ENCODE measurements around the gene ANKRD35. TPM values are rescaled to one million over a fixed set of nuclear protein-coding genes. Genes with fewer than 3 reads are reported as not detected.
A peak's percentile ranks its signal among the peaks of the same experiment; 100 is the strongest.
"Not testable (repeated sequence)": the region's sequence is repeated elsewhere in the genome, so short reads cannot be mapped to it uniquely, and the experiment has no call there.

ANKRD35 gene
- total RNA-seq, 4 donors from 2014 or later, result 0.58 to 3.8 (median 1.7) TPM

- peak; percentile 63 to 93 for TF ChIP-seq POLR2A (IDR thresholded peaks at IDR 0.05)
- peak in 1 of 6 experiments; percentile 26 for TF ChIP-seq CTCF (IDR thresholded peaks at IDR 0.05)
- Histone ChIP-seq H3K27ac (peak within 1 kb of the TSS; percentile 75 to 97 (median 85)), H3K4me3 (replicated peaks in 1 of 3) (peak within 1 kb of the TSS; percentile 63 to 76 (median 70)), H3K4me1 (peaks cover 10 to 13% of the 10 kb centered on the region in 2 donors), H3K27me3 (no peaks in the 10 kb centered on the region), H3K36me3 (peaks cover 18 to 24% of the 10 kb centered on the region in 2 donors), H3K9me3 (no peaks in the 10 kb centered on the region)
- 0 to 2% methylated on average over 19 to 39 of the region's 89 CpGs for WGBS, 2 donors
- intact Hi-C loops (cut with DNase I), result no loop called here
- peak; percentile 94 to 95 for DNase-seq
These were observed 61.8 kb downstream of the ANKRD35 start, which contains the start of the genes POLR3C and RNF115 for GRCh38 chr1:145823565-145824498. TSS of gene POLR3C (plus strand) at chr1:145824200. CDS start at chr1:145825777, 1,577 bp downstream. TSS of gene RNF115 (minus strand) at chr1:145824095. CDS start at chr1:145823873, 222 bp downstream.

- H3K27me3 ChIP-seq; H3K27ac ChIP-seq; intact Hi-C loops (cut with DNase I); DNase-seq; H3K9me3 ChIP-seq: not testable (repeated sequence)
- Histone ChIP-seq H3K4me1 (peaks cover 10 to 13% of the 10 kb centered on the region in 2 donors), H3K4me3 (replicated peaks in 1 of 3) (peak overlapping the region in 1 of 3 donors; percentile 76), H3K36me3 (peaks cover 8 to 15% of the 10 kb centered on the region in 2 donors)
- no CpG with 5 or more reads among the region's 16 CpGs for WGBS, 2 donors
These were observed 62.8 kb downstream of the ANKRD35 start for GRCh38 chr1:145822779-145823331.

- H3K36me3 ChIP-seq; H3K4me3 ChIP-seq (replicated peaks in 1 of 3); H3K9me3 ChIP-seq; H3K4me1 ChIP-seq; H3K27ac ChIP-seq; H3K27me3 ChIP-seq; DNase-seq; intact Hi-C loops (cut with DNase I): not testable (repeated sequence)
- WGBS, 2 donors, result 74 to 76% methylated on average over 2 of the region's 6 CpGs
These were observed 67.6 kb downstream of the ANKRD35 start for GRCh38 chr1:145818095-145818494.

Small RNA genes lying within 50 kb of the gene (microRNA-seq; reads per million reads assigned to microRNA genes)
- gene MIR6736, result not detected

Small RNA genes lying within 50 kb of the gene (small RNA-seq; reads per million reads assigned to genes)
- not detected for gene MIR6736

Other genes with a start within 250 kb of the ANKRD35 start
- gene PDZK1, start 178.5 kb downstream of the ANKRD35 start, total RNA-seq, result under 1 TPM in 3 of 4 donors, not detected in 1; 0.27 to 0.56 (median 0.29) TPM
- not detected for gene CD160, start 166.4 kb downstream of the ANKRD35 start, total RNA-seq
- 10 to 100 TPM; 17.2 to 33.9 (median 25.4) TPM for gene RNF115, start 61.8 kb downstream of the ANKRD35 start, total RNA-seq
- 10 to 100 TPM; 28.0 to 36.5 (median 32.7) TPM for gene POLR3C, start 61.7 kb downstream of the ANKRD35 start, total RNA-seq
- 1 to 10 TPM; 2.4 to 4.6 (median 3.4) TPM for gene NUDT17, start 40.2 kb downstream of the ANKRD35 start, total RNA-seq
- gene PIAS3, start 26.8 kb downstream of the ANKRD35 start, total RNA-seq, result 10 to 100 TPM; 16.9 to 22.8 (median 20.3) TPM
- gene ITGA10, start 24.2 kb upstream of the ANKRD35 start, total RNA-seq, result 1 to 10 TPM; 3.0 to 7.3 (median 5.0) TPM
- gene PEX11B, start 32.9 kb upstream of the ANKRD35 start, total RNA-seq, result 10 to 100 TPM; 30.6 to 42.1 (median 37.3) TPM
- gene RBM8A, start 41.6 kb upstream of the ANKRD35 start, total RNA-seq, result 100 to 1,000 TPM; 108 to 143 (median 124) TPM
- 10 to 100 TPM; 18.7 to 26.9 (median 20.3) TPM for gene LIX1L, start 72.2 kb upstream of the ANKRD35 start, total RNA-seq
- 1 to 10 TPM in 2 of 4 donors, under 1 TPM in 2; 0.13 to 2.0 (median 0.97) TPM for gene ANKRD34A, start 78.7 kb upstream of the ANKRD35 start, total RNA-seq
- gene POLR3GL, start 78.8 kb upstream of the ANKRD35 start, total RNA-seq, result 10 to 100 TPM; 12.5 to 36.4 (median 22.7) TPM
- 1,000 to 10,000 TPM in 2 of 4 donors, 100 to 1,000 TPM in 2; 739 to 2,947 (median 1,128) TPM for gene TXNIP, start 110.7 kb upstream of the ANKRD35 start, total RNA-seq
- not detected for gene HJV, start 135.9 kb upstream of the ANKRD35 start, total RNA-seq

Data from thyroid gland (tissue), 4 donors.